Loucy (cell line): ENCODE measurements around the gene MYBL2.

Source experiments
- EZH2phosphoT487 ChIP-seq: fragments of 200-600 bp; IDR thresholded peaks from 2 replicates; pipeline ENCODE4 v1.6.1; 2018; ENCODE audit warnings: antibody characterized with exemption, mild to moderate bottlenecking, moderate library complexity, borderline replicate concordance
- TF ChIP-seq, protein P1 (sequence below): fragments of 200-600 bp; sonication (generic); conservative IDR thresholded peaks from 2 replicates; pipeline ENCODE4 v1.5.1; 2014; ENCODE audit warnings: mild to moderate bottlenecking, antibody characterized with exemption, low read length

DNA sequence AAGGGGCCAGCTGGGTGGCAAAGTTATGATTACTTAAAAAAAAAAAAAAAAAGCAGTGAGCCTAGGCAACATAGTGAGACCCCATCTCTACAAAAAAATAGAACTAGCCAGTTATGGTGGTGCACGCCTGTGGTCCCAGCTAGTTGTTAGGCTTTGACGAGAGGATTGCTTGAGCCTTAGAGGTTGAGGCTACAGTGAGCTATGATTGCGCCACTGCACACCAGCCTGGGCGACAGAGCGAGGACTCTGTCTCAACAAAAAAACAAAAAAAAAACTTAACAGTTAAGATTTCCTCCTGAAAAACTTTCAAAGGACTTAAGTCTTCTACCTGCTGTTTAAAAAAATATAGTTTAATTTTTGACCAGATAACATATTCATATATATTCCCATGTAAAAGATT, 57.5 kb downstream of the MYBL2 start:
- TF ChIP-seq, protein P1, sequence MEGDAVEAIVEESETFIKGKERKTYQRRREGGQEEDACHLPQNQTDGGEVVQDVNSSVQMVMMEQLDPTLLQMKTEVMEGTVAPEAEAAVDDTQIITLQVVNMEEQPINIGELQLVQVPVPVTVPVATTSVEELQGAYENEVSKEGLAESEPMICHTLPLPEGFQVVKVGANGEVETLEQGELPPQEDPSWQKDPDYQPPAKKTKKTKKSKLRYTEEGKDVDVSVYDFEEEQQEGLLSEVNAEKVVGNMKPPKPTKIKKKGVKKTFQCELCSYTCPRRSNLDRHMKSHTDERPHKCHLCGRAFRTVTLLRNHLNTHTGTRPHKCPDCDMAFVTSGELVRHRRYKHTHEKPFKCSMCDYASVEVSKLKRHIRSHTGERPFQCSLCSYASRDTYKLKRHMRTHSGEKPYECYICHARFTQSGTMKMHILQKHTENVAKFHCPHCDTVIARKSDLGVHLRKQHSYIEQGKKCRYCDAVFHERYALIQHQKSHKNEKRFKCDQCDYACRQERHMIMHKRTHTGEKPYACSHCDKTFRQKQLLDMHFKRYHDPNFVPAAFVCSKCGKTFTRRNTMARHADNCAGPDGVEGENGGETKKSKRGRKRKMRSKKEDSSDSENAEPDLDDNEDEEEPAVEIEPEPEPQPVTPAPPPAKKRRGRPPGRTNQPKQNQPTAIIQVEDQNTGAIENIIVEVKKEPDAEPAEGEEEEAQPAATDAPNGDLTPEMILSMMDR = no peak
- TF ChIP-seq EZH2phosphoT487 = no peak
